Fibroblast of the aortic adventitia (primary cell): ENCODE measurements around the gene UBE2R2. TPM values are rescaled to one million over a fixed set of nuclear protein-coding genes. Genes with fewer than 3 reads are reported as not detected.
"Not testable (repeated sequence)": the region's sequence is repeated elsewhere in the genome, so short reads cannot be mapped to it uniquely, and the experiment has no call there.

Experiments used
- DNase-seq: peaks from one replicate; pipeline ENCODE4 v3.0.0-alpha.2; 2010; ENCODE audit warnings: low read depth
- H3K4me3 ChIP-seq: 2 replicates; pipeline ENCODE4 v1.5.1; 2011; ENCODE audit warnings: low read depth, mild to moderate bottlenecking, control low read depth, low read length, moderate library complexity
- total RNA-seq: library from RNA; depleted of rRNA; stranded (reverse); fragments of >200 nt; gene quantifications from 2 replicates; pipeline ENCODE4 v1.2.3, GENCODE V29; 2012; ENCODE audit warnings: low replicate concordance
- TF ChIP-seq, protein P1 (sequence below): IDR thresholded peaks from 2 replicates; pipeline ENCODE4 v1.5.1; 2011; ENCODE audit warnings: mild to moderate bottlenecking, low read length, control low read depth, inconsistent platforms; ENCODE audit not compliant: insufficient read depth

UBE2R2 gene
- total RNA-seq, 1 donor: 21.7 TPM

DNA sequence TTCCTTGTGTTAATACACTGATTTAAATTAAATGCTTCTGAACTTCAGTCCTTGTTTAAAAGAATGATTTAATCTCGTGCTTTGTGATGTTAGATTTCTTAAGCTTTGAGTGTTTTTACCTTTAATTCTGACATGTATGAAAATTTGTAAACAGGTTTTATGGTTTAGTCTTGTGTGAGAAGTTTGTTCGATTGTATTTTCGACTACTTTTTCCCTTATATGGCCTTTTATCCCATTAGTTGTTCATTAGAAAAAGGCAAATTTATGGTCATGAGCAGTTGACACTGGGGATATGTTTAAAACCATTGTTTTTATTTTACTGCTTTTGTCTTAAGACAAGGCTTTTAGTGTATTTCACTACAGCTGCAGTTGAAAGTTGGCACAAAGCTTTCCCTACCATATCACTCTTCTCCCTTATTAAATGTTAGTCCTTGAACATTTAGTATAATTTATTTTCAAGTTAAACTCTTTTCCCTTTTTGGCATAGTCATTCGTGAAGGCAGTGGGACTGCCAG is 3.3 kb downstream of the UBE2R2 start:
- TF ChIP-seq, protein P1, sequence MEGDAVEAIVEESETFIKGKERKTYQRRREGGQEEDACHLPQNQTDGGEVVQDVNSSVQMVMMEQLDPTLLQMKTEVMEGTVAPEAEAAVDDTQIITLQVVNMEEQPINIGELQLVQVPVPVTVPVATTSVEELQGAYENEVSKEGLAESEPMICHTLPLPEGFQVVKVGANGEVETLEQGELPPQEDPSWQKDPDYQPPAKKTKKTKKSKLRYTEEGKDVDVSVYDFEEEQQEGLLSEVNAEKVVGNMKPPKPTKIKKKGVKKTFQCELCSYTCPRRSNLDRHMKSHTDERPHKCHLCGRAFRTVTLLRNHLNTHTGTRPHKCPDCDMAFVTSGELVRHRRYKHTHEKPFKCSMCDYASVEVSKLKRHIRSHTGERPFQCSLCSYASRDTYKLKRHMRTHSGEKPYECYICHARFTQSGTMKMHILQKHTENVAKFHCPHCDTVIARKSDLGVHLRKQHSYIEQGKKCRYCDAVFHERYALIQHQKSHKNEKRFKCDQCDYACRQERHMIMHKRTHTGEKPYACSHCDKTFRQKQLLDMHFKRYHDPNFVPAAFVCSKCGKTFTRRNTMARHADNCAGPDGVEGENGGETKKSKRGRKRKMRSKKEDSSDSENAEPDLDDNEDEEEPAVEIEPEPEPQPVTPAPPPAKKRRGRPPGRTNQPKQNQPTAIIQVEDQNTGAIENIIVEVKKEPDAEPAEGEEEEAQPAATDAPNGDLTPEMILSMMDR: no peak
- no peak overlapping the region for H3K4me3 ChIP-seq

DNA sequence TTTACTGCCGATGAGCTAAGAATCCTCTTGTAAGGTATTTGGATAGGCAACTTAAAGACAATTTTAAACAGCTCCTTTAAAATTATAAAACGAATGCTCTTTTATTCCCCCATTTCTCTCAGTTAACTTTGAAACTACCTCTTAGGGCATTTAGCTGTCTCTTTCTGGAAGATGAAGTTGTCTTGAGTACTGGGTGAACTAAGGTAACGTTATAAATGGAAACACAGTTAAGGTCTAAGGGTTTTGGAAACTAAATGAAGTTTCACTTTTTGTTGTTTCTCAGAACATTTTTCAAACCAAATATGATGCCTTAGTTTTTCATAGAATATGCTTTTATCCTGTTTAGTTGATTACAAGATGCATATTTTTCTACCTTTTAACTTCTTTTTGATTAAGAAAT is 6.8 kb downstream of the UBE2R2 start:
- H3K4me3 ChIP-seq: no peak overlapping the region
- no peak for DNase-seq
- TF ChIP-seq, protein P1: no peak

More for the DNA sequence above, 3.3 kb downstream of the UBE2R2 start:
- DNase-seq: no peak

DNA sequence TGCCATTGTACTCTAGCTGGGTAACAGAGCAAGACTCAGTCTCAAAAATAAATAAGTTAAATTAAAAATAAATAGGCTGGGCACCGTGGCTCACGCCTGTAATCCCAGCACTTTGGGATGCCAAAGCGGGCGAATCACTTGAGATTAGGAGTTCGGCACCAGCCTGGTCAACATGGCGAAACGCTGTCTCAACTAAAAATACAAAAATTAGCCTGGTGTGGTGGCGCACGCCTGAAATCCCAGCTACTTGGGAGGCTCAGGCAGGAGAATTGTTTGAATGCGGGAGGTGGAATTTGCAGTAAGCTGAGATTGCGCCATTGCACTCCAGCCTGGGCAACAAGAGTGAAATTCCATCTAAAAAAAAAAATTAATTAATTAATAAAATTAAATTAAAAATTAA is 10.3 kb downstream of the UBE2R2 start:
- DNase-seq: not testable (repeated sequence)

DNA sequence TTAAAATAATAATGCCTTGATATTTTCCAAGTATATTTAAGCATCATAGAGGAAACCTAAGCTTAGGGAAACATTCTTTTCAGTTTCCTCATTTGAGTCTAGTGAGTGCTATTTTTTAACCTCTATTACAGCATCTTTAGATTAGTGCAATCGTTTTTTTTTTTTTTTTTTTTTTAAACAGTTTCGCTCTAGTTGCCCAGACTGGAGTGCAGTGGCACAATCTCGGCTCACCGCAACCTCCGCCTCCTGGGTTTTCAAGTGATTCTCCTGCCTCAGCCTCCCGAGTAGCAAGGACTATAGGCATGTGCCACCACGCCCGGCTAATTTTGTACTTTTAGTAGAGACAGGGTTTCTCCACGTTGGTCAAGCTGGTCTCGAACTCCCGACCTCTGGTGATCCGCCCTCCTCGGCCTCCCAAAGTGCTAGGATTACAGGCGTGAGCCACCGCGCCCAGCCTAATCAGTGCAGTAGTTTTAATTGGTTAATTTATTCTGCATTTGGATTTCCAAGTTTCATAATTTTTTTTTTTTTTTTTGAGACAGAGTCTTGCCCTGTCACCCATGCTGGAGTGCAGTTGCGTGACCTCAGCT is 12.8 kb downstream of the UBE2R2 start:
- not testable (repeated sequence) for DNase-seq, H3K4me3 ChIP-seq

More for the DNA sequence above, 10.3 kb downstream of the UBE2R2 start:
- H3K4me3 ChIP-seq: not testable (repeated sequence)

DNA sequence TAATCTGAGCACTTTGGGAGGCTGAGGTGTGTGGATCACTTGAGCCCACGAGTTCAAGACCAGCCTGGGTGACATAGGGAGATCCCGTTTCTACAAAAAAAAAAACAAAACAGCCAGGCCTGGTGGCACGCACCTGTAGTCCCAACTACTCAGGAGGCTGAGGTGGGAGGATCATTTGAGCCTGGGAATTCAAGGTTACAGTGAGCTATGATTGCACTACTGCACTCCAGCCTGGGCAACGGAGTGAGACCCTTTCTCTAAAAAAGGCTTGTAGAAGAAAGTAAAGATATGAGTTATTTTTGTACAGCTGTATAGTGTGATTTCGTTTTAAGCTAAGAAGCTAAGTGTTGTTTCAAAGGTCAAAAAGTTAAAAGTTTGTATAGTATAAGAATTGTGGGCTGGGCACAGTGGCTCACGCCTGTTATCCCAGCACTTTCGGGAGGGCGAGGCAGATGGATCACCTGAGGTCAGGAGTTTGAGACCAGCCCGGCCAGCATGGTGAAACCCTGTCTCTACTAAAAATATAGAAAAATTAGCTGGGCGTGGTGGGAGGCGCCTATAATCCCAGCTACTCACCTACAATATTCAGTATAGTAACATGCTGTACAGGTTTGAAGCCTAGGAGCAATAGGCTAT is 18.8 kb downstream of the UBE2R2 start:
- TF ChIP-seq, protein P1: no peak
- no peak for DNase-seq
- no peak overlapping the region for H3K4me3 ChIP-seq

DNA sequence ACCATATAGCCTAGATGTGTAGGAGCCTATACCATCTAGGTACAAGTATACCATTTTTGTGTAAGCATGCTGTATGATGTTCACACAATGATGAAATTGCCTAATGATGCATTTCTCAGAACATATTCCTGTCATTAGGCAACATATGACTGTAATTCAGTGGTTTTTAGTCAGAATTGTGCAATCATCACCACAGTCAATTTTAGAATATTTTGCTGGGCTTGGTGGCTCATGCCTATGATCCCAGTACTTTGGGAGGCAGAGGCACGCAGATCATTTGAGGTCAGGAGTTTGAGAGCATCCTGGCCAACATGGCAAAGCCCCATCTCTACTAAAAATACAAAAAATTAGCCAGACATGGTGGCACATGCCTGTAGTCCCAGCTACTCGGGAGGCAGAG is 19.3 kb downstream of the UBE2R2 start:
- DNase-seq: peak; percentile 94
- not testable (repeated sequence) for H3K4me3 ChIP-seq

DNA sequence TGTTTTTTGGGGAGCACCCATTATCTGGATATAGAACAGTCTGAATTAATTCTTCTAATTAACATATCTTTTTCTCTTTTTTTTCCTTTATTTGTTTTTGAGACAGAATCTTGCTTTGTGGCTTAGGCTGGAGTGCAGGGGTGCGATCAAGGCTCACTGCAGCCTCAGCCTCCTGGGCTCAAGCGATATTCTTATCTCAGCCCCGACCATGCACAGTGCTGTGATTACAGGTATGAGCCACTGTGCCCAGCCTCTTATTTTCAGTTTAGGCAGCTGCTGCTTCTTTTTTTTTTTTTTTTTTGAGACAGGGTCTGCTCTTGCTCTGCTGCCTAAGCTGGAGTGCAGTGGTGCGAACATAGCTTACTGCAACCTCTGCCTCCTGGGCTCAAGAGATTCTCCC is 20.2 kb downstream of the UBE2R2 start:
- H3K4me3 ChIP-seq: no peak overlapping the region
- TF ChIP-seq, protein P1: no peak
- DNase-seq: no peak

DNA sequence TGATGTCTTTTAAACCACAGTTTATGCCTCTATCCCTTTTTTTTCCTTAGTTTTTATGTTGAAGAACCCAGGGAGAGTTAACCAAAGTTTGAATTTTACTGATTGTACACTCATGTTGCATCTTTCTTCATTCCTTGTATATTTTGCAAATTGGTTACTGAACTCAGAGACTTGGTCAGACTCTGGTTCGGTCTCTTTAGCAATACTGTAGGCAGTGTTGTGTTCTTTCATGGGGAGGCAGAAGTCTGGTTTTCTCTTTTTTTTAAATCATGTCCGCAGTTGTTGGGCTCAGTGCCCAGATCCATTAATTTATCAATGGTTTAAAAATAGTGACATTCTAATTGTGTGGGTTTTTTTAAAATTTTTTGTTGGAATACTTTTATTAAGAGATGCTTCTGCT is 23.4 kb downstream of the UBE2R2 start:
- peak; percentile 45 for DNase-seq
- no peak overlapping the region for H3K4me3 ChIP-seq
- TF ChIP-seq, protein P1: no peak
